Hepatocyte (in vitro differentiated cells): Measurements from ENCODE around the gene TAX1BP1. TPM values are rescaled to one million over a fixed set of nuclear protein-coding genes. Genes with fewer than 3 reads are reported as not detected.

ENCODE experiments used
- DNase-seq: peaks from one replicate; pipeline ENCODE4 v3.0.0-alpha.2; 2016; ENCODE audit warnings: low spot score
- H2AFZ ChIP-seq: fragments of 200-600 bp; sonication (generic); 2 replicates; pipeline ENCODE4 v1.6.0; 2016; ENCODE audit warnings: antibody characterized with exemption, mild to moderate bottlenecking
- H3K27ac ChIP-seq: fragments of 200-600 bp; sonication (generic); 2 replicates; pipeline ENCODE4 v1.5.1; 2016; ENCODE audit warnings: mild to moderate bottlenecking
- H3K27me3 ChIP-seq: fragments of 200-600 bp; sonication (generic); 2 replicates; pipeline ENCODE4 v1.6.1; 2016
- H3K36me3 ChIP-seq: fragments of 200-600 bp; sonication (generic); replicated peaks from 2 replicates; pipeline ENCODE4 v1.5.1; 2016; ENCODE audit warnings: low read depth; ENCODE audit not compliant: insufficient read depth
- H3K4me1 ChIP-seq: fragments of 200-600 bp; sonication (generic); 2 replicates; pipeline ENCODE4 v1.5.1; 2016; ENCODE audit warnings: mild to moderate bottlenecking, moderate library complexity; ENCODE audit not compliant: insufficient read depth
- H3K4me2 ChIP-seq: fragments of 200-600 bp; sonication (generic); 2 replicates; pipeline ENCODE4 v1.6.0; 2016
- H3K4me3 ChIP-seq: fragments of 200-600 bp; sonication (generic); 2 replicates; pipeline ENCODE4 v1.5.1; 2016; ENCODE audit warnings: mild to moderate bottlenecking
- H3K79me2 ChIP-seq: fragments of 200-600 bp; sonication (generic); 2 replicates; pipeline ENCODE4 v1.6.0; 2017; ENCODE audit warnings: mild to moderate bottlenecking
- H3K9me2 ChIP-seq: fragments of 200-600 bp; sonication (generic); replicated peaks from 2 replicates; pipeline ENCODE4 v1.6.0; 2017; ENCODE audit warnings: mild to moderate bottlenecking; ENCODE audit not compliant: insufficient read depth
- H3K9me3 ChIP-seq: fragments of 200-600 bp; sonication (generic); 2 replicates; pipeline ENCODE4 v1.5.1; 2016; ENCODE audit warnings: low read depth, mild to moderate bottlenecking
- H4K20me1 ChIP-seq: fragments of 200-600 bp; sonication (generic); 2 replicates; pipeline ENCODE4 v1.6.0; 2016; ENCODE audit warnings: mild to moderate bottlenecking; ENCODE audit not compliant: insufficient read depth, poor library complexity, severe bottlenecking
- CTCF ChIP-seq: fragments of 200-600 bp; sonication (generic); IDR thresholded peaks from 2 replicates; pipeline ENCODE4 v1.5.1; 2016; ENCODE audit warnings: antibody characterized with exemption, mild to moderate bottlenecking; ENCODE audit not compliant: poor library complexity
- EZH2 ChIP-seq: fragments of 200-600 bp; sonication (generic); IDR thresholded peaks from 2 replicates; pipeline ENCODE4 v1.6.1; 2016; ENCODE audit warnings: antibody characterized with exemption, mild to moderate bottlenecking, borderline replicate concordance
- EZH2phosphoT487 ChIP-seq: fragments of 200-600 bp; sonication (generic); IDR thresholded peaks from one replicate; pipeline ENCODE4 v1.6.1; 2018; ENCODE audit warnings: antibody characterized with exemption, mild to moderate bottlenecking, low read depth, moderate library complexity; ENCODE audit not compliant: unreplicated experiment, severe bottlenecking
- WGBS: methylation state at CpG from one replicate; pipeline ENCODE4 v1.1.6; 2016; ENCODE audit warnings: low lambda C conversion rate; ENCODE audit errors: missing lambda C conversion rate; 5-methylcytosine and 5-hydroxymethylcytosine counted together
- polyA plus RNA-seq: library from polyadenylated mRNA; unstranded; fragments of >200 nt; fragmentation: Nextera tagmentation; extraction: Ambion mirVana; gene quantifications from 2 replicates; pipeline ENCODE4 v1.2.1, GENCODE V29; 2016
- total RNA-seq: library from RNA; depleted of rRNA; stranded (reverse); fragments of >200 nt; gene quantifications from 2 replicates; pipeline ENCODE4 v1.2.3, GENCODE V29; 2014

Gene TAX1BP1
- total and polyA plus RNA-seq, 2 experiments from 2014 or later = 104 to 110 TPM

GRCh38 chr7:27804139-27804538 is 64.2 kb downstream of the TAX1BP1 start:
- Histone ChIP-seq H2AFZ (no peak overlapping the region), H3K27me3 (no peaks in the 10 kb centered on the region), H4K20me1 (peaks cover 3% of the 10 kb centered on the region), H3K9me3 (no peaks in the 10 kb centered on the region), H3K9me2 (no peaks in the 10 kb centered on the region), H3K79me2 (peaks cover 3% of the 10 kb centered on the region), H3K4me2 (no peak overlapping the region), H3K36me3 (no peaks in the 10 kb centered on the region), H3K4me1 (no peaks in the 10 kb centered on the region), H3K4me3 (no peak overlapping the region), H3K27ac (no peak overlapping the region)
- TF ChIP-seq EZH2 = no peak
- TF ChIP-seq EZH2phosphoT487 = no peak
- no peak for TF ChIP-seq CTCF
- 93% methylated on average over 3 of the region's 3 CpGs for WGBS
- no peak for DNase-seq

- WGBS = 97% methylated on average over 2 of the region's 2 CpGs
- no peak overlapping the region for H3K4me2 ChIP-seq
- no peaks in the 10 kb centered on the region for H3K9me3 ChIP-seq
- no peaks in the 10 kb centered on the region for H3K4me1 ChIP-seq
- no peak overlapping the region for H3K4me3 ChIP-seq
- DNase-seq = no peak
- no peaks in the 10 kb centered on the region for H3K27me3 ChIP-seq
- peaks cover 3% of the 10 kb centered on the region for H4K20me1 ChIP-seq
- TF ChIP-seq EZH2phosphoT487 (no peak), CTCF (no peak), EZH2 (no peak)
- no peak overlapping the region for H2AFZ ChIP-seq
- no peaks in the 10 kb centered on the region for H3K36me3 ChIP-seq
- H3K9me2 ChIP-seq = no peaks in the 10 kb centered on the region
- H3K27ac ChIP-seq = no peak overlapping the region
- peaks cover 3% of the 10 kb centered on the region for H3K79me2 ChIP-seq
Observed at GRCh38 chr7:27808626-27809025, 68.7 kb downstream of the TAX1BP1 start.

GRCh38 chr7:27810186-27810585 is 70.2 kb downstream of the TAX1BP1 start:
- no peak overlapping the region for H3K4me3 ChIP-seq
- peaks cover 3% of the 10 kb centered on the region for H4K20me1 ChIP-seq
- H3K4me1 ChIP-seq = no peaks in the 10 kb centered on the region
- H2AFZ ChIP-seq = no peak overlapping the region
- H3K9me3 ChIP-seq = no peaks in the 10 kb centered on the region
- WGBS = 81% methylated on average over 4 of the region's 4 CpGs
- peaks cover 3% of the 10 kb centered on the region for H3K79me2 ChIP-seq
- no peak overlapping the region for H3K4me2 ChIP-seq
- H3K27me3 ChIP-seq = no peaks in the 10 kb centered on the region
- DNase-seq = no peak
- no peak overlapping the region for H3K27ac ChIP-seq
- H3K9me2 ChIP-seq = no peaks in the 10 kb centered on the region
- no peak for TF ChIP-seq EZH2
- TF ChIP-seq EZH2phosphoT487 = no peak
- TF ChIP-seq CTCF = no peak
- no peaks in the 10 kb centered on the region for H3K36me3 ChIP-seq

GRCh38 chr7:27812706-27813105 is 72.7 kb downstream of the TAX1BP1 start:
- DNase-seq = no peak
- TF ChIP-seq EZH2phosphoT487 = no peak
- no peak for TF ChIP-seq CTCF
- TF ChIP-seq EZH2 = no peak
- no peaks in the 10 kb centered on the region for H3K9me3 ChIP-seq
- no peaks in the 10 kb centered on the region for H3K79me2 ChIP-seq
- H3K4me1 ChIP-seq = no peaks in the 10 kb centered on the region
- H3K4me3 ChIP-seq = no peak overlapping the region
- no peak overlapping the region for H3K4me2 ChIP-seq
- no peaks in the 10 kb centered on the region for H3K27me3 ChIP-seq
- no peak overlapping the region for H3K27ac ChIP-seq
- WGBS = 100% methylated on average over 2 of the region's 2 CpGs
- H2AFZ ChIP-seq = no peak overlapping the region
- H4K20me1 ChIP-seq = no peaks in the 10 kb centered on the region
- H3K36me3 ChIP-seq = no peaks in the 10 kb centered on the region
- H3K9me2 ChIP-seq = no peaks in the 10 kb centered on the region
